Left lung (tissue), 10 donors: ENCODE measurements around the gene RBBP8NL. TPM values are rescaled to one million over a fixed set of nuclear protein-coding genes. Genes with fewer than 3 reads are reported as not detected.

Source experiments
- ATAC-seq: fragments of 200-7000 bp; cut with Tn5 transposase; one replicate; pipeline ENCODE4 v1.9.1; 2020; ENCODE audit warnings: moderate library complexity
- DNase-seq, 4 donors: peaks; one replicate each; pipeline ENCODE4 v3.0.0-alpha.2; 2013 to 2020
- H3K27ac ChIP-seq, 2 donors: fragments of 200-600 bp; sonication (generic) in 1 of 2; one replicate each; pipeline versions ENCODE4 v1.5.0 to v1.8.0; 2020 to 2021
- H3K27me3 ChIP-seq, 2 donors: fragments of 200-600 bp; sonication (generic) in 1 of 2; one replicate each; pipeline versions ENCODE4 v1.5.0 to v1.8.0; 2020 to 2021
- H3K36me3 ChIP-seq, 2 donors: fragments of 200-600 bp; sonication (generic) in 1 of 2; one replicate each; pipeline versions ENCODE4 v1.5.0 to v1.8.0; 2020 to 2021
- H3K4me1 ChIP-seq, 2 donors: fragments of 200-600 bp; one replicate each; pipeline ENCODE4 v1.8.0; 2021
- H3K4me3 ChIP-seq, 2 donors: fragments of 200-600 bp; sonication (generic) in 1 of 2; one replicate each; pipeline versions ENCODE4 v1.5.0 to v1.8.0; 2020 to 2021; ENCODE audit warnings: mild to moderate bottlenecking in 1 of 2
- H3K9me3 ChIP-seq, 2 donors: fragments of 200-600 bp; sonication (generic) in 1 of 2; one replicate each; pipeline versions ENCODE4 v1.5.0 to v1.8.0; 2020 to 2021
- intact Hi-C, 2 donors: fragments of 100-400 bp; cut with DNase I; formaldehyde crosslinking; loops; one replicate each; pipeline versions ENCODE4 v1.11.2 to v1.14.2; 2022
- polyA plus RNA-seq, 6 donors: library from polyadenylated mRNA; unstranded; fragments of 120-200 nt; gene quantifications; one replicate each; pipeline ENCODE4 v1.2.1, GENCODE V29; 2013; ENCODE audit not compliant: insufficient read length in 6 of 6
- total RNA-seq, 2 donors: library from RNA; stranded (reverse); fragmentation: NEBNext Ultra II Directional; extraction: Animal tissue kit (Norgen Biotek cat#: 25700); gene quantifications; one replicate each; pipeline ENCODE4 v1.2.1, GENCODE V29; 2021
- TF ChIP-seq, protein P1 (sequence below), 2 donors: fragments of 200-600 bp; sonication (generic) in 1 of 2; IDR thresholded peaks; one replicate each; pipeline versions ENCODE4 v1.5.0 to v1.8.0; 2021; ENCODE audit warnings: antibody characterized with exemption in 2 of 2
- donor health status: DM: no; HTN: yes; CAD: no.
- donor health status: DM: no; HTN: no; CAD: no.

Gene RBBP8NL
- total and polyA plus RNA-seq, 8 donors, result 0.97 to 4.2 (median 3.4) TPM

DNA sequence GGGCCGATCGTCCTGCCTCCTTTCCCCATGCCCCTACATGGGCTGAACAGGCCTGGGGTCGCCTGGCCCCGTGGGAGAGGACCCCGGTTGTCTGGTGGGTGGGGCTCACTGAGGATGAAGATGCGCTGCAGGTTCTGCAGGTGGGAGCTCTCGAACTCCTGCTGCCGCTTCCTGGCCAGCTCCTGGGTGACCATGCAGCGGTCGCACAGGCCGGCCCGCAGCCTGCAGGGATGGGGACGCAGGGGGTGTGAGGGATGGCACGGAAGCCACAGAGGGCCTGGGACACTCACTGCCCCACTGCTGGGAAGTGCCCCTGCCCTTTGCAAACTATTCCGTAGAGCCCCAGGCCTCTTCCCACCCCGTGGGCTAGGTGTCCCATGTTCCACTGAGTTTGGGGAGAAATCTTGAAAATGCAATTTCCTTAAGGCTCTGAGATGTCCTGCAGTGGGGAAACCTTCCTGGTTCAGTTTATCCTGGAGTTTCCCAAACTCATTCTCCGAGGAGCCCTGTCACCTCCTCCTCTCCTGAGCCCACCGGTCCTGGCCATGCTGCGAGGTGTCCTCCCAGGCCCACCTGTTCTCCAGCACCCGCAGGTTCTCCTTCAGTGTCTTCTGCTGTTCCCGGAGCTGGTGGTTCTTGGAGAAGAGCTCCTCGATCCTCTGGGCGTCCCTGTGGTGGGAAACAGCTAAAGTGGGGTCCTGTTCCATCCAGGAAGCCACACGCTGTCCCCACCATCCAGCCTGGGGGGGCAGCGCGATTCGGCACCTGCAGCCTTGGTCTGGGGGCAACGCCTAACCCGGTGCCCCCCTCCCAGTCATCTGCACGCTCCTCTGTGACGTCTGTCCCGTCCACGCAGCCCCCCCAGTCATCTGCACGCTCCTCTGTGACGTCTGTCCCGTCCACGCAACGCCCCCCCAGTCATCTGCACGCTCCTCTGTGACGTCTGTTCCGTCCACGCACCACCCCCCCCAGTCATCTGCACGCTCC is 10.4 kb downstream of the RBBP8NL start:
- Histone ChIP-seq H3K27ac (no peak overlapping the region), H3K4me3 (no peak overlapping the region), H3K4me1 (no peaks in the 10 kb centered on the region), H3K36me3 (no peaks in the 10 kb centered on the region), H3K27me3 (peaks cover 0 to 21% of the 10 kb centered on the region in 2 donors), H3K9me3 (no peaks in the 10 kb centered on the region)
- intact Hi-C loops, result no loop called here
- DNase-seq, result no peak
- ATAC-seq, result no peak
- TF ChIP-seq, protein P1, sequence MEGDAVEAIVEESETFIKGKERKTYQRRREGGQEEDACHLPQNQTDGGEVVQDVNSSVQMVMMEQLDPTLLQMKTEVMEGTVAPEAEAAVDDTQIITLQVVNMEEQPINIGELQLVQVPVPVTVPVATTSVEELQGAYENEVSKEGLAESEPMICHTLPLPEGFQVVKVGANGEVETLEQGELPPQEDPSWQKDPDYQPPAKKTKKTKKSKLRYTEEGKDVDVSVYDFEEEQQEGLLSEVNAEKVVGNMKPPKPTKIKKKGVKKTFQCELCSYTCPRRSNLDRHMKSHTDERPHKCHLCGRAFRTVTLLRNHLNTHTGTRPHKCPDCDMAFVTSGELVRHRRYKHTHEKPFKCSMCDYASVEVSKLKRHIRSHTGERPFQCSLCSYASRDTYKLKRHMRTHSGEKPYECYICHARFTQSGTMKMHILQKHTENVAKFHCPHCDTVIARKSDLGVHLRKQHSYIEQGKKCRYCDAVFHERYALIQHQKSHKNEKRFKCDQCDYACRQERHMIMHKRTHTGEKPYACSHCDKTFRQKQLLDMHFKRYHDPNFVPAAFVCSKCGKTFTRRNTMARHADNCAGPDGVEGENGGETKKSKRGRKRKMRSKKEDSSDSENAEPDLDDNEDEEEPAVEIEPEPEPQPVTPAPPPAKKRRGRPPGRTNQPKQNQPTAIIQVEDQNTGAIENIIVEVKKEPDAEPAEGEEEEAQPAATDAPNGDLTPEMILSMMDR (IDR thresholded peaks at IDR 0.05), result no peak

DNA sequence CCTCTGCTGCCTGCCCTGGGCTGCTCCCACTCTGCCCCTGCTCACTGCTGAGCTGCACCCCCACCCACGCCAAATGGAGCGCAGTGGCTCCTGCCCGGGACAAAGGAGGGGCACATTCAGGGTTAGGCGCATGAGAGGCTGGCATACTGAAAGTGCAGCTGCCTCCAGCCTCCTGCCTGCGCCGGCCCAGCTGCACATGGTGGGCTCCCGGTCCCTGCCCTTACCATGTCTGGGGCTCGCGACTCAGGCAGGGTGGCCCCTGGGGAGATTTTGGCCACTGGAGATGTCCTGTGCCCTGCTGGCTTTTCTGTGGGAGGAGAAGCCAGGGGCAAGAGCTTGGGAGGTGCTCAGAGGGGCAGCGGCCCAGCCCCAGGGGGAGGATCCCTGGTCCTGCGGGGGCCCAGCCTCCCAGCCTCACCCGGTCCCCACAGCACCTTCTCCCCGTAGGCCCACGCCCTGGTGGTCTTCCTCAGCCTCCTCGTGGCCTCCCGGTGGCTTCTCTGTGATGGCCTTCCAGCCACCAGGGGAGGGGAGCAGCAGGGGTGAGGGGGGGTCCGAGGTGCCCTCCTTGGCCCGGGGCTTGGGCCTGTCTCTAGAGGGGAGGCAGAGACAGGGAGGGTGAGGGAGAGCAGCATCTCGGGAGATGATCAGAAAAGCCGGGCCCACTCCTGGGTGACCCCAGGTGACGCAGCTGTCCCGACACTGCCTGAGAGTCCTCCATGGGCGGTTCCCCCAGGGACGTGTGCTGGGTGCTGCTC is 11.8 kb downstream of the RBBP8NL start:
- TF ChIP-seq, protein P1 (IDR thresholded peaks at IDR 0.05), result no peak
- Histone ChIP-seq H3K27me3 (peaks cover 0 to 22% of the 10 kb centered on the region in 2 donors), H3K27ac (no peak overlapping the region), H3K4me1 (peaks cover 0 to under 1% of the 10 kb centered on the region in 2 donors), H3K4me3 (no peak overlapping the region), H3K36me3 (no peaks in the 10 kb centered on the region), H3K9me3 (no peaks in the 10 kb centered on the region)
- intact Hi-C loops, result no loop called here
- no peak for DNase-seq
- no peak for ATAC-seq

DNA sequence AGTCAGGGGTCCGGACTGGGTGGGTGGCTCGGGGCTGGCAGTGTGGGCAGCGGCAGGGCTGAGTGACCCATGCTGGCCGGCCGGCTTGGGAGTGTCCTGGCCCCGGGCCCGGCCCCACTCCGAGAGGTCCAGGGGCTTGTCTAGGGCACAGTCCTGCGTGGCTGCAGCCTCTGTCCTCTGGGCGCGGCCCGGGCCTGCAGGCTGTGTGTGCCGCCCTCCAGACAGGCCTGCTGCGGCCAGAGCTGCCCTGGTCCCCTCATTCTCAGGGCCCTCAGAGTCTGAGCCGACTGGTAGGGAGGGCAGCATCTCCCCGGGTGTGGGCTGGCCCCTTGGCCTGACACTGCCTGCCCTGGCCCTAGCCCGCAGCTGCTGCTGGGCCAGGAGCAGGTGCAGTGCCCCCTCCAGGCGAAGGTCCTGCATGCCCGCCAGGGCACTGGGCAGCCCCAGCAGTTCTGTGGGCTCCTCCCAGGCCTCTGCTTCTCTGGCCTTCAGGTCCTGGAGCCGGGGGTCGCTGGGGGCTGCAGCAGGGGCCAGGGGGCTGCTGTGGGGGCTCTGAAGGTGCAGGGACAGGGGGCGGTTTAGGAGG is 13.3 kb downstream of the RBBP8NL start:
- intact Hi-C loops, result no loop called here
- Histone ChIP-seq H3K4me1 (peaks cover 0 to 12% of the 10 kb centered on the region in 2 donors), H3K27me3 (peaks cover 0 to 22% of the 10 kb centered on the region in 2 donors), H3K9me3 (no peaks in the 10 kb centered on the region), H3K36me3 (no peaks in the 10 kb centered on the region), H3K4me3 (no peak overlapping the region), H3K27ac (no peak overlapping the region)
- TF ChIP-seq, protein P1 (IDR thresholded peaks at IDR 0.05), result no peak
- ATAC-seq, result no peak
- DNase-seq, result no peak

DNA sequence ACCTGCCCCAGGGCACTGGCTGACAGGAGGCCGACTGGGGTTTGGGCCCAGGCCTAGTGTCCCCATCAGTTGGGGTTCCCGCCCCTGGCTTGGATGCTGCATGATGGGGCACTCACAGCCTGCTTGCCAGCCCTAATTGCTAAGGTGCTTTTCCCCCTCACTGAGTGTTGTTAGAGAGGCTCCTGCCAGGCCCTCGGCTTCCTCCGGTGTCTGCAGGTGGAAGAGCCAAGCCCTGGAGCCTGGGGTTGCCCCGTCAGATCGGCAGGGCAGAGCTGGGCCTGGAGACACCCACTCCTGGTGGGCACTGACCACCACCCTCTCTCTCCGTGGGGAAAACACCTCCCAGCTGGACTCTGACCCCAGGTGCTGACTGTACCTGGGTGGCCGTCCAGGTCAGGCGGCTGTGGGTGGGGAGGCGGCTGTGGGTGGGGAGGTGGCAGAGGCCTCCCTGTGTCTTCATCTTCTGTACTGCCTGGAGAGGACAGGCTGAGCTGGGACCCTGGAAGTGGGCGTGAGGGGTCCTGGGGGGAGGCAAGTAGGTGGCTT is 14.2 kb downstream of the RBBP8NL start:
- DNase-seq (no peak), ATAC-seq (no peak)
- Histone ChIP-seq H3K36me3 (no peaks in the 10 kb centered on the region), H3K4me1 (peaks cover 0 to 12% of the 10 kb centered on the region in 2 donors), H3K27me3 (peaks cover 0 to 22% of the 10 kb centered on the region in 2 donors), H3K27ac (no peak overlapping the region), H3K9me3 (no peaks in the 10 kb centered on the region), H3K4me3 (no peak overlapping the region)
- intact Hi-C loops, result no loop called here
- TF ChIP-seq, protein P1 (IDR thresholded peaks at IDR 0.05), result no peak
